A673 (cell line): ENCODE data around the gene ETV3. TPM values are rescaled to one million over a fixed set of nuclear protein-coding genes. Genes with fewer than 3 reads are reported as not detected.

Experiments
- BruUV-seq: library from RNA; stranded (reverse); fragments of 400-500 nt; replicated peaks from 2 replicates; lab custom pipeline; 2021; lab: Mats Ljungman, UMichigan
- CTCF ChIA-PET: fragments of 300-600 bp; sonication (Branson Sonifier 250); formaldehyde crosslinking; loops from one replicate; lab custom pipeline; 2022; ENCODE audit warnings: antibody characterized with exemption; lab: Charles Lee
- POLR2A ChIA-PET: fragments of 300-600 bp; sonication (Branson Sonifier 250); formaldehyde crosslinking; loops from one replicate; lab custom pipeline; 2022; ENCODE audit warnings: antibody characterized with exemption; ENCODE audit not compliant: low non-redundant PET; lab: Charles Lee
- DNase-seq: peaks from one replicate; pipeline ENCODE4 v3.0.0-alpha.2; 2015; ENCODE audit warnings: low spot score
- H3K27ac ChIP-seq: fragments of 200-600 bp; sonication (generic); 2 replicates; pipeline ENCODE4 v1.5.1; 2016; ENCODE audit warnings: mixed run types, low read depth, mild to moderate bottlenecking, mixed read lengths, antibody characterized with exemption, low read length; ENCODE audit not compliant: poor library complexity, severe bottlenecking
- H3K27me3 ChIP-seq: fragments of 200-600 bp; sonication (generic); replicated peaks from 2 replicates; pipeline ENCODE4 v1.6.1; 2017; ENCODE audit warnings: mixed run types, low read depth, mild to moderate bottlenecking, mixed read lengths, antibody characterized with exemption, low read length; ENCODE audit not compliant: insufficient read depth, poor library complexity
- H3K36me3 ChIP-seq: fragments of 200-600 bp; sonication (generic); 2 replicates; pipeline ENCODE4 v1.6.1; 2016; ENCODE audit warnings: mixed run types, mild to moderate bottlenecking, mixed read lengths, antibody characterized with exemption, low read length; ENCODE audit not compliant: insufficient read depth, poor library complexity, severe bottlenecking
- H3K4me1 ChIP-seq: fragments of 200-600 bp; sonication (generic); 2 replicates; pipeline ENCODE4 v1.6.1; 2017; ENCODE audit warnings: mixed run types, mild to moderate bottlenecking, mixed read lengths, antibody characterized with exemption, low read length; ENCODE audit not compliant: insufficient read depth, poor library complexity, severe bottlenecking
- H3K4me3 ChIP-seq: fragments of 200-600 bp; sonication (generic); 2 replicates; pipeline ENCODE4 v1.5.1; 2016; ENCODE audit warnings: low read depth, mixed run types, mild to moderate bottlenecking, mixed read lengths, low read length; ENCODE audit not compliant: poor library complexity, severe bottlenecking
- H3K9me3 ChIP-seq: fragments of 200-600 bp; sonication (generic); 2 replicates; pipeline ENCODE4 v1.6.1; 2016; ENCODE audit warnings: mixed run types, low read depth, mild to moderate bottlenecking, mixed read lengths, antibody characterized with exemption, low read length; ENCODE audit not compliant: poor library complexity, severe bottlenecking
- CTCF ChIP-seq: fragments of 300-800, 200-600 bp; sonication (generic); conservative IDR thresholded peaks from 2 replicates; pipeline ENCODE4 v1.5.1; 2017; ENCODE audit warnings: low read depth, mild to moderate bottlenecking, antibody characterized with exemption, low read length, moderate library complexity, mixed read lengths
- EZH2 ChIP-seq: fragments of 200-600 bp; sonication (generic); IDR thresholded peaks from 2 replicates; pipeline ENCODE4 v1.6.1; 2017; ENCODE audit warnings: borderline replicate concordance, low read depth, mild to moderate bottlenecking, mixed read lengths, antibody characterized with exemption, low read length; ENCODE audit not compliant: poor library complexity, severe bottlenecking
- intact Hi-C: fragments of 100-400 bp; cut with micrococcal nuclease; formaldehyde crosslinking; loops from one replicate; pipeline ENCODE4 v1.10.0; 2022; ENCODE audit not compliant: unreplicated experiment
- total RNA-seq: library from RNA; stranded (reverse); gene quantifications from 2 replicates; pipeline ENCODE4 v1.2.3, GENCODE V29; 2021

The ETV3 gene
- total RNA-seq, 1 experiment from 2014 or later: 46.1 TPM

- H3K27me3 ChIP-seq: no peaks in the 10 kb centered on the region
- H3K4me3 ChIP-seq: no peak overlapping the region
- H3K36me3 ChIP-seq: no peaks in the 10 kb centered on the region
- H3K4me1 ChIP-seq: peaks cover 10% of the 10 kb centered on the region
- H3K9me3 ChIP-seq: no peaks in the 10 kb centered on the region
- DNase-seq: no peak
- ChIA-PET CTCF (no interaction called here), POLR2A (no interaction called here)
- H3K27ac ChIP-seq: no peak overlapping the region
- intact Hi-C loops: no loop called here
- TF ChIP-seq EZH2 (no peak), CTCF (no peak)
- BruUV-seq: no TSS peak
These were observed 23.7 kb upstream of the ETV3 start for GRCh38 chr1:157161901-157162300.

GRCh38 chr1:157158967-157159366 is 20.8 kb upstream of the ETV3 start:
- ChIA-PET CTCF (no interaction called here), POLR2A (no interaction called here)
- Histone ChIP-seq H3K9me3 (no peaks in the 10 kb centered on the region), H3K36me3 (no peaks in the 10 kb centered on the region), H3K4me3 (no peak overlapping the region), H3K4me1 (peaks cover 30% of the 10 kb centered on the region), H3K27ac (no peak overlapping the region), H3K27me3 (no peaks in the 10 kb centered on the region)
- TF ChIP-seq CTCF: no peak
- no peak for TF ChIP-seq EZH2
- DNase-seq: no peak
- no TSS peak for BruUV-seq
- intact Hi-C loops: loop anchor here (10.0 kb wide), 1 partner anchor 264 kb away; the partner anchor contains the start of gene PEAR1

- Histone ChIP-seq H3K9me3 (no peaks in the 10 kb centered on the region), H3K4me3 (no peak overlapping the region), H3K36me3 (no peaks in the 10 kb centered on the region), H3K27me3 (no peaks in the 10 kb centered on the region), H3K27ac (no peak overlapping the region), H3K4me1 (peaks cover 41% of the 10 kb centered on the region)
- intact Hi-C loops: loop anchor here (10.0 kb wide), 1 partner anchor 263 kb away; the partner anchor contains the start of gene PEAR1
- BruUV-seq: no TSS peak
- ChIA-PET POLR2A (no interaction called here), CTCF (interaction anchor here (2.3 to 4.1 kb wide), 2 partner anchors 67 to 69 kb away, joined by 7 to 98 read pairs; no protein-coding TSS in a partner anchor)
- peak; percentile 51 for DNase-seq
- no peak for TF ChIP-seq CTCF
- TF ChIP-seq EZH2: no peak
These were observed 19.5 kb upstream of the ETV3 start for GRCh38 chr1:157157501-157158190.
